ENCODE measurements around the gene TNIK.
"Not testable (repeated sequence)": the region's sequence is repeated elsewhere in the genome, so short reads cannot be mapped to it uniquely, and the experiment has no call there.

Gene TNIK

DNA sequence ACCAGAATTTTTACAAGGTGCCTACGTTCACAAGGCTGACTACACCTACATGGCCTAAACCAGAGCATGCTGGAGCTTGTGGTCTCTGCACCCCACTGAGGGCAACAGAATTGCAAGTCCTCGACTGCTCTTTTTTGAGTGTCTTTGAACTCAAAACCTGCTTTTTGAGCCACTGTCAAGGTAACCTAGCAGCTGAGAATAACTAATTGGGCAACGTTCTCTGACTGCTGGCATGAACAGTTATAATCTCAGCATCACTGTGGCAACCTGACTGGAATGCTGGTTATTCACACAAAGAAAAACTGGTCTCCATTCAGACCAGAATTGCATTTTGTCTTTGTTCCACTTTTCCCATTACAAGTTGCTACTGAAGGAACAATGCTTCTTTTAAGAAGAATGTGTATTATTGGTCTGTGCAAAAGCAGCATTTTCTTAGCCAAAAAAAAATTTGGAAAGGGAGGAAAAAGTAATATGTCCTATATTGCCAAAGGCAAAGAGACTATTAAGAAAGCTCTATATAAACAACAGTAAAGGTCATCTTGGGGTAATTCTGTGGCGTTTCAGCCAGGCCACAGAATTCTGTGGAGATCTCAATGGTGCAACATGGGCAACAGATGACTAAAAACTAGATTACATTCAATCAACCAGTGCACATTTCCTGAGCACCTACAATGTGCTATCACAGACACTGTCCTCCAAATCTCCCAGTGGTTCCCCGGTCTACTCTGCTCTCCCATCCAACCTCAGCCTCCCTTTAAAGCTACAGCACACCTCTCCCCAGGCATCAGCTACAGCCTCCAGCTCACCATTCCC lies 76.8 kb downstream of the TNIK start:
- no peak for DNase-seq (ENCODE audit: low spot score)

GRCh38 chr3:171382347-171382746 lies 77.9 kb downstream of the TNIK start:
- not testable (repeated sequence) for DNase-seq (ENCODE audit: low spot score)

DNA sequence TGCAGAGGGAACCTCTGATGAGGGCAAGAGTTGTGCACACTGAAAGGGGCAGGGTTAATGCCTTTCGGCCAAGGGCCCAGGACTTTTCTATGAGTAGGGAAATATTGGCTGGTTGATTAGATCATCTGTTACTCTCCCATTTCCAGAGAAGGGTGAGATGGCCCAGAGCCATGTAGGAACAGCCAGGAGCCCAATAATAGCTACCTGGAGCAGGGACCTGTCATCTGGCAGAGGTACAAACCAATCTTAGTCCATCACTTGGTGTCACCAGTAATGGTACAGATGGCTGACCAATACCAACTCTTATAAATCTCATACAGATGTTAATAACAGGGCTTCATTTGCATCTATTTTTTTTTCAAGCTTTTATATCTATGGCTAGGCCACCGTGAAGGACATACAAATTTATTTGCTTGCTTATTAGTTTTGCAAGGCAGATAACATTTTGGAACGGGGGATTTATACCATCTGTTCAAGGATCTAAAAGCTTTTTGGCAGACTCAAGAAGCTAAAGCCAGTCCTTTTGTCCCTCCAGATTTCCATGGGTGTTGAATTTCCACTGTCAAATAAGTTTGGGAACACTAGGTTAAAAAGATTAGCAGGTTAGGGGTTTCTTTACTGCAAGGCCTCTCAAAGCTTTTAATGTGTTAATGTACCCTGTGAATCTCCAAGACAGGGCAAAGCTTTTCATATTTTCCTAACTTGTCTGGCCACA lies 79.3 kb downstream of the TNIK start:
- DNase-seq (ENCODE audit: low spot score) = no peak

DNA sequence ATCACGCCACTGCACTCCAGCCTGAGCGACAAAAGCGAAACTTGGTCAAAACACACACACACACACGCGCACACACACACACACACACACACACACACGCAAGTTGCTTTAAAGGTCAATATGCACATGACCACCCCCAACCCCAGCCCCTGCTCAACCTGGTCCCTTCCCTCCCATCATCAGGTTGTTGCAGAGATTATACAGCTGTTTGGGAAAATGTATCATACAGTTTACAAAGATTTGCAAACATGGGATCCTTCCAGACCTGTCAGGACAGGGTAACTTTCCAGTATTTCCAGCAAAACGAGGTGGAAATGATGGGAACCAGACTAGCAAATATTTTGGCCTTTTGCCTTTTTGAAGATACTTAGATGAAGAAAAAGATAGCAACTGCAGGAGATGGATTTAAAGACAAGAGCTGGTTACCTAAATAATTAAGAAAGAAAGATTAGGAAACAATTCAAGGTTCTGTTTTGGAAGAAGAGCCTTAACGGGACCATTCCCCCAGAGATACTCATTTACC lies 80.2 kb downstream of the TNIK start:
- no peak for DNase-seq (ENCODE audit: low spot score)

- DNase-seq (ENCODE audit: low spot score) = no peak
Measured at GRCh38 chr3:171379281-171379680, 80.9 kb downstream of the TNIK start.

GRCh38 chr3:171378586-171378985 lies 81.6 kb downstream of the TNIK start:
- no peak for DNase-seq (ENCODE audit: low spot score)

DNA sequence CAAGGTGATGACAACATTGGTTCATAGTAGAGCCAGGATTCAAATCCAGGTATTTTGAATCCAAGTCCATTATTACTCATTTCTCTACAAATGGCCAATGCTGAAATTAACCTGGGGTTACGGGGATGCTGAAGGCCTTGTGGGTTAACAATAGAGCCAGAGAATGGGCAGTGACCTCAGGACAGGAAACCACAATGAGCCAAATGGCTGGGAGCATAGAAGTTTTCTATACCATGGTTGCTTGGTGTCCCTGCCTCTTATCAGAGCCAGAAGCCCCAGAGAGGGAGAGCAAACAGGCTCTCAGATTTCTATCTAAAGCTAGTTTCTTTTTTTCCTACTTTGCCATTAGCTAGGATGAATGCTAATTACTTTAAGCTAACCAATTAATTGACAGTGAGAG lies 82.3 kb downstream of the TNIK start:
- no peak for DNase-seq (ENCODE audit: low spot score)

GRCh38 chr3:171376596-171376947 lies 83.6 kb downstream of the TNIK start:
- DNase-seq (ENCODE audit: low spot score) = no peak

DNA sequence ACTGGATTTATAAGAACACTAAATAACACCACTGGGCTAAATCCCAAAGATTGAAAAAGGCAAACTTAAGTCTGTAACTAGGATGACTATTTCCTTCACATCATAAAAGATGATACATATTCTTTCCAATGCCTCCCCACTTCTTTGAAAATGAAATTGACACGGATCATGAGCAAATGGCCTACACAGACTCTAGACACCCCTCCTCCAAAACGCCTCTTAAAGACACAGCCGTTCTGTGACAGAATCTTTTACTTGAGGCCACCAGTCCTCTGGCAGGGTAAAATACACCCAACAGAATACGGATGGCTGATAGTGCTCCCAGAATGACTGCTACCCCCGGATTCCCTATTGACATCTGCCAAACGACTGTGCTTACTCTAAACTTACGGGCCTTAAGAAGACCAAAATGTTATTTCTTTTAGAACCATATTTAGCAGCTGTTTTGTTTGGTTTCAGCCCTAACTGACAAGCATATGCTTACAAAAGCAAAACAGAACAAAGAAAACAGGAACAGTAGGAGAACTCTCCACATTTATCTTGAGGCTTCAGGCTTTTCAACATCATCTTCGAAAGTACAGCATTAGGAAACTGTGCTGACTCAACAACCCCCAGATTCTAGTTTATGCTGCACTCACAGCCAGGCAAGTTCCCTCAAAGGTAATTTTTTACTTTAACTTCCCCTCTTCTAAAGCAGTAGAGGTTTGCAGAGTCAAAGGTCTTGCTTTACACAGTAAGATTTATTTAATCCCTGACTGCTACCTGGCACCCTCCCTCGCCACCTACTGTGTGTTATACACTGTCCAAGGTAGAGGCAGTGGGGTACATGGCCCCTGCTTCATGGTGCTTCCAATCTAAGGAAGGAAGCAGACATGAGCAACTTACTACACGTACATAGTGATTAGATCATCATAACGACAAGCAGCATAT lies 84.3 kb downstream of the TNIK start:
- no peak for DNase-seq (ENCODE audit: low spot score)

DNA sequence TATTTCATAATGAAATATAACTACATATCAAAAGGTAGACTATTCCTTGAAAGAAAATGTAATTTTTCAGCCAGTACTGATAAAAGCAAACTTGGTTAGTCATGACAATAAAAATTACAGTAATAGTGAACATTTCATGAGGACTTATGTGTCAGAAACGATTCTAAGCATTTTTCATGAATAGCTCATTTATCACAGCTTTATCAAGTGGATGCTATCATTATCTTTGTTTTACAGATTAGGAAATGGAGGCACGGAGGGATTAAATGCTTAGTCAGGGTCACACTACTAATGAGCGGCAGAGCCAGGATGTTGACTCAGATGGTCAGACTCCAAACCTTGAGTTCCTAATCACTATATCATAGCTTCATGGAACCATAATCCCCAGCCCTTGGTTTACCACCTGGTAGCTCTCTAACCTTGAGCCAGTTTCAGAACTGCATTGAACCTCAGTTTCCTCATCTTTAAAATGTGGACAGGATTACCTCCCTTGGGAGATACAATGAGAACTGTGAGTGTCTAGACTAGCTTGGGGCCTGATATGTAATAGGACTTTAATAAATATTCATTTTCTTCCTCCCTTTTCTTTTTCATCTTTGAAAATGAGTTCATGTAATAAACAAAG lies 85.4 kb downstream of the TNIK start:
- no peak for DNase-seq (ENCODE audit: low spot score)

GRCh38 chr3:171374260-171374659 lies 85.9 kb downstream of the TNIK start:
- DNase-seq (ENCODE audit: low spot score) = no peak

DNA sequence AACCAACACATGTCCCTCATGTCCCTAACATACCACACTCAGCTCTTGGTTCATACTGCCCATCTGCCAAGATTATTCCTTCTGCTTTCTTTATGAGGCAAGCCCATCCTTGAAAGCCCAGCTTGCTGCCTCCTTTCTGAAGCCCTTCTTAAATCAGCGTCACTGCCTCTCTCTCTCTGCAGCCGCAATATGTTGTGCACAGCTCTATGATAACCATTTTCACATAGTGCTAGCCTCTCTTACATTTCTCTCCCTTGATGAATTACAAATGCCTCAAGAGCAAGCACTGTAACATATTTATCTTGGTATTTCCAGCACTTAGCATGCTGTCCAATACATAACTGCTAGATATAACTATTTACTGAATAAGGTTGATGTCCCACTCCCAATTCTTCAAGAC lies 86.5 kb downstream of the TNIK start:
- DNase-seq (ENCODE audit: low spot score) = no peak

DNA sequence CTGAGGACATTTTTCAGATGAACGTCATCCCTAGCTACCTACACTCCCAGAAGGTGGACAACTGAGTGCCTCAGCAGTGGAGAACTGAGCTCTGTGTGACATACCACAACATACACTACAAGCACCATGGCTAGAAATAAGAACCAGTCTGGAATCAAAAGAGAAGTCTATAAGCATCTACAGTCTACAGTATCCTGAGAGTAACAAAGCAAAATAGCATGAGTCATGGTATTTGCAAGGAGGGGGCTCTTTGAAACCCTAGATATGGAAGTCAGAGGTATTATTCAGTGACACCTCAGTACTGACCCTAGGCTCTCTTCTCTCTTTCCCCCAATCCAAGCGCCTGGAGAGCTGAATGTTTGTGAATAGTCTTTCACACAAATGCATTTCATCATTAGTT lies 87.5 kb downstream of the TNIK start:
- no peak for DNase-seq (ENCODE audit: low spot score)

GRCh38 chr3:171371354-171371753 lies 88.9 kb downstream of the TNIK start:
- no peak for DNase-seq (ENCODE audit: low spot score)

- DNase-seq (ENCODE audit: low spot score) = no peak
Measured at GRCh38 chr3:171369156-171369555, 91.0 kb downstream of the TNIK start.

- not testable (repeated sequence) for DNase-seq (ENCODE audit: low spot score)
Measured at GRCh38 chr3:171366738-171367137, 93.5 kb downstream of the TNIK start.

DNA sequence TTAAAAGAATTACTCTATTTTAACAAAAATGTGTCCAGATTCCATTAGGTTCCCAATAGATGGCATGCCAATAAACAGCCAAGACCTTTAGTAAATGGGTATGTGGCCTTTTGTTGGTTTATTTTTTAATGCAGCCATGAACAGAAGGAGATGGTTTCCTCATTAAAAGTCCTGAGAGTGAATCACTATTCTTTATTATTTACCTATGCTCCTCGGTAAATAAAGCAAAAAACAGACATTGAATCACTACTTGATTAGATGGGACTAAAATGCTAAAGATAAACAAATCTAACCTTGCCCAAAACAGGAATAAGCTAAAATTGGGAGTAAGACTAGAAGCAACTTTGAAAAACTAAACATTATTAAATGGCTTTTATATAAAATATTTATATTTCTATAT lies 94.2 kb downstream of the TNIK start:
- DNase-seq (ENCODE audit: low spot score) = no peak

- no peak for DNase-seq (ENCODE audit: low spot score)
Measured at GRCh38 chr3:171365489-171365888, 94.7 kb downstream of the TNIK start.

DNA sequence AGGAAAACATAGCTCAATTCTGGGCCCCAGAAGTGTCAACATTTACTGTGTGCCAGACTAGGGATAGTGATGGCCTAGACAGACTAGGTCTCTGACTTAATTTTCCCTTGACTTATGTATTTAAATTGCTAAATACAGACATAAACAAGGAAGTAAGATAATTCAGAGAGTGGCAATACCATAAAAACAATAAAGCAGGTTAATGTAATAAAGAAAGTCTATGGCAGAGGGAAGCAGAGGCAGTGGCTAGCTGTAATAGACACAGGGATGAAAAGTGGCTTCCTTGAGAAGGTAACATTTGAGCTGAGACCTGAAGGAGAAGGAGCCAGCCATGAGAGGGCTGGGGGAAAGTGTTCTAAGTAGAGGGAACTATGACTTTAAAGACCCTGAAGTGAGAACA lies 95.7 kb downstream of the TNIK start:
- no peak for DNase-seq (ENCODE audit: low spot score)

GRCh38 chr3:171363202-171363601 lies 97.0 kb downstream of the TNIK start:
- no peak for DNase-seq (ENCODE audit: low spot score)

- no peak for DNase-seq (ENCODE audit: low spot score)
Measured at GRCh38 chr3:171362575-171362974, 97.6 kb downstream of the TNIK start.

- DNase-seq (ENCODE audit: low spot score) = no peak
Measured at GRCh38 chr3:171358881-171359198, 101.4 kb downstream of the TNIK start.
